ENCODE results near the gene TES. TPM values are rescaled to one million over a fixed set of nuclear protein-coding genes. Genes with fewer than 3 reads are reported as not detected.

The TES gene
- total and polyA plus RNA-seq, 2 of the 8 experiments (the other 6 are each of a cell fraction or from before 2014, with no cell fraction given) = 18.2 to 36.3 TPM

- POLR2A ChIA-PET (ENCODE audit: partially characterized antibody) = no interaction called here
- Histone ChIP-seq H4K8ac (ENCODE audit: extremely low read depth, insufficient read depth, low read length) (no peak overlapping the region), H3K14ac (ENCODE audit: insufficient read length) (no peak overlapping the region), H3K56ac (replicated peaks; ENCODE audit: insufficient read length, low read depth, low read length) (no peak overlapping the region), H3K27ac (ENCODE audit: low read depth, low read length) (no peak overlapping the region), H2AFZ (ENCODE audit: low read length) (no peak overlapping the region), H2BK12ac (ENCODE audit: low read depth, low read length) (no peak overlapping the region), H4K91ac (replicated peaks; ENCODE audit: insufficient read length, low read length) (no peak overlapping the region), H3K27me3 (replicated peaks in 1 of 4; ENCODE audit: control insufficient read depth in 3 of 4, extremely low read depth in 1 of 4, insufficient read depth in 3 of 4, low read length in 3 of 4) (no peaks in the 10 kb centered on the region), H3K23ac (ENCODE audit: insufficient read length) (no peak overlapping the region), H3K4me3 (ENCODE audit: extremely low read depth in 1 of 4, insufficient read depth in 2 of 4, low read depth in 3 of 4, low read length in 4 of 4) (no peak overlapping the region), H3K79me1 (ENCODE audit: low read depth, low read length) (no peaks in the 10 kb centered on the region), H2AK5ac (ENCODE audit: low read depth, low read length) (no peak overlapping the region), H2BK120ac (replicated peaks; ENCODE audit: low read depth, low read length) (no peak overlapping the region), H3K9ac (replicated peaks in 1 of 4; ENCODE audit: extremely low read depth in 1 of 4, low read depth in 3 of 4, low read length in 3 of 4) (no peak overlapping the region), H2BK20ac (ENCODE audit: low read length) (no peak overlapping the region), H3K79me2 (ENCODE audit: control insufficient read depth in 1 of 2, insufficient read depth in 2 of 2, low read length in 2 of 2) (no peaks in the 10 kb centered on the region), H4K20me1 (replicated peaks in 1 of 2; ENCODE audit: control insufficient read depth in 1 of 2, insufficient read depth in 2 of 2, low read length in 2 of 2) (no peaks in the 10 kb centered on the region), H3K18ac (ENCODE audit: extremely low read depth, low read length) (no peak overlapping the region), H4K5ac (ENCODE audit: insufficient read length, low read depth, low read length) (no peak overlapping the region), H3K23me2 (ENCODE audit: low read depth, low read length) (no peaks in the 10 kb centered on the region), H3K4me1 (replicated peaks in 1 of 4; ENCODE audit: control insufficient read depth in 3 of 4, insufficient read depth in 4 of 4, low read length in 3 of 4) (no peaks in the 10 kb centered on the region), H2BK15ac (ENCODE audit: low read length) (no peak overlapping the region), H2BK5ac (ENCODE audit: low read depth, low read length) (no peak overlapping the region), H3K4me2 (ENCODE audit: insufficient read depth in 1 of 2, low read depth in 2 of 2, low read length in 2 of 2) (no peak overlapping the region), H3K36me3 (ENCODE audit: control insufficient read depth in 2 of 4, insufficient read depth in 4 of 4, low read length in 3 of 4) (no peaks in the 10 kb centered on the region), H3K9me3 (ENCODE audit: insufficient read depth in 2 of 2, low read depth in 1 of 2, low read length in 1 of 2) (no peaks in the 10 kb centered on the region), H3K4ac (replicated peaks; ENCODE audit: insufficient read length, low read depth, low read length) (no peak overlapping the region)
- FAIRE-seq (no peak), DNase-seq (ENCODE audit: low read depth in 1 of 2, low spot score in 2 of 2) (no peak)
- CTCF ChIA-PET (ENCODE audit: partially characterized antibody) = interaction anchor here (0.6 to 2.2 kb wide), 8 partner anchors 12 to 299 kb away, joined by 3 to 7 read pairs (median 3); no protein-coding TSS in a partner anchor
- WGBS, 2 experiments (ENCODE audit: extremely low coverage in 1 of 2, insufficient coverage in 1 of 2, insufficient read length in 1 of 2, insufficient replicate concordance in 2 of 2, low coverage in 1 of 2, low lambda C conversion rate in 2 of 2, missing lambda C conversion rate in 1 of 2) = 93% methylated on average over 1 of the region's 1 CpG; no CpG with 5 or more reads in 1 of the 2 experiments
- TF ChIP-seq SIN3A (conservative IDR thresholded peaks at IDR 0.05 in 1 of 2, IDR thresholded peaks at IDR 0.05 in 1 of 2; ENCODE audit: low read depth in 1 of 2, low read length in 2 of 2) (no peak), TBP (IDR thresholded peaks at IDR 0.05; ENCODE audit: low read depth, low read length) (no peak), HDAC2 (IDR thresholded peaks at IDR 0.05; ENCODE audit: borderline replicate concordance in 1 of 2, low read depth in 2 of 2, low read length in 2 of 2) (no peak), TAF7 (optimal IDR thresholded peaks at IDR 0.05; ENCODE audit: borderline replicate concordance, low read depth, low read length) (no peak), FOSL1 (IDR thresholded peaks at IDR 0.05; ENCODE audit: insufficient read depth, low read depth, low read length) (no peak), MAFK (IDR thresholded peaks at IDR 0.05; ENCODE audit: low read depth, low read length) (no peak), SUZ12 (IDR thresholded peaks at IDR 0.05; ENCODE audit: low read length) (no peak), BACH1 (IDR thresholded peaks at IDR 0.05; ENCODE audit: low read length) (no peak), RAD21 (IDR thresholded peaks at IDR 0.05 in 1 of 2, conservative IDR thresholded peaks at IDR 0.05 in 1 of 2; ENCODE audit: low read depth in 2 of 2, low read length in 2 of 2) (no peak), CEBPB (IDR thresholded peaks at IDR 0.05; ENCODE audit: low read depth, low read length) (no peak), KDM1A (IDR thresholded peaks at IDR 0.05; ENCODE audit: borderline replicate concordance, low read length) (no peak), BCL11A (IDR thresholded peaks at IDR 0.05; ENCODE audit: low read depth in 2 of 2, low read length in 2 of 2) (no peak), ASH2L (IDR thresholded peaks at IDR 0.05; ENCODE audit: low read length) (no peak), NANOG (IDR thresholded peaks at IDR 0.05; ENCODE audit: insufficient read depth, low read depth, low read length, poor library complexity, severe bottlenecking) (no peak)
Measured at GRCh38 chr7:116292381-116292780, 82.0 kb downstream of the TES start.
